NCI-H2171 treated with DMSO at 0.1 percent for 48 hours (cell line): ENCODE data around the gene CCR7.
A peak's percentile ranks its signal among the peaks of the same experiment; 100 is the strongest.

ENCODE experiments used
- DNase-seq: peaks from one replicate; lab custom pipeline; 2025; lab: John Stamatoyannopoulos, UW

The CCR7 gene

GRCh38 chr17:40561871-40562611 lies 3.2 kb downstream of the CCR7 start:
- no peak for DNase-seq

GRCh38 chr17:40561294-40561870 lies 3.9 kb downstream of the CCR7 start:
- no peak for DNase-seq

GRCh38 chr17:40560592-40561293 lies 4.5 kb downstream of the CCR7 start:
- no peak for DNase-seq

- DNase-seq: peak; percentile 85
Observed at GRCh38 chr17:40559954-40560591, 5.2 kb downstream of the CCR7 start.

GRCh38 chr17:40559564-40559916 lies 5.7 kb downstream of the CCR7 start:
- DNase-seq: no peak

- DNase-seq: no peak
Observed at GRCh38 chr17:40558890-40559563, 6.2 kb downstream of the CCR7 start.

GRCh38 chr17:40558300-40558889 lies 6.9 kb downstream of the CCR7 start:
- no peak for DNase-seq

- no peak for DNase-seq
Observed at GRCh38 chr17:40557531-40558299, 7.6 kb downstream of the CCR7 start.

GRCh38 chr17:40556884-40557414 lies 8.3 kb downstream of the CCR7 start:
- no peak for DNase-seq

- no peak for DNase-seq
Observed at GRCh38 chr17:40556198-40556661, 9.0 kb downstream of the CCR7 start.

- no peak for DNase-seq
Observed at GRCh38 chr17:40555296-40556190, 9.7 kb downstream of the CCR7 start.

GRCh38 chr17:40554646-40555295 lies 10.5 kb downstream of the CCR7 start:
- DNase-seq: no peak

GRCh38 chr17:40553694-40554534 lies 11.4 kb downstream of the CCR7 start:
- DNase-seq: no peak

- no peak for DNase-seq
Observed at GRCh38 chr17:40552806-40553693, 12.2 kb downstream of the CCR7 start.

- DNase-seq: peak; percentile 53
Observed at GRCh38 chr17:40551879-40552768, 13.1 kb downstream of the CCR7 start.
